ENCODE measurements around the gene KRTAP1-4. TPM values are rescaled to one million over a fixed set of nuclear protein-coding genes. Genes with fewer than 3 reads are reported as not detected.
"Not testable (repeated sequence)": the region's sequence is repeated elsewhere in the genome, so short reads cannot be mapped to it uniquely, and the experiment has no call there.

Gene KRTAP1-4
- total and polyA plus RNA-seq, 2 of the 8 experiments (the other 6 are each of a cell fraction or from before 2014, with no cell fraction given), result not detected

GRCh38 chr17:40999563-40999962 is 30.4 kb downstream of the KRTAP1-4 start, which contains the start of gene KRTAP3-2:
TSS of gene KRTAP3-2 (minus strand) at chr17:40999906. CDS start at chr17:40999853, 53 bp downstream.
- H3K27ac ChIP-seq (ENCODE audit: low read depth, low read length); H3K23ac ChIP-seq (ENCODE audit: insufficient read length); H3K9me3 ChIP-seq (ENCODE audit: insufficient read depth in 2 of 2, low read depth in 1 of 2, low read length in 1 of 2); POLR2A ChIA-PET (ENCODE audit: partially characterized antibody); H3K14ac ChIP-seq (ENCODE audit: insufficient read length); H2AK5ac ChIP-seq (ENCODE audit: low read depth, low read length); H3K4me1 ChIP-seq (replicated peaks in 1 of 4; ENCODE audit: control insufficient read depth in 3 of 4, insufficient read depth in 4 of 4, low read length in 3 of 4); H3K79me1 ChIP-seq (ENCODE audit: low read depth, low read length); H2BK20ac ChIP-seq (ENCODE audit: low read length); H4K20me1 ChIP-seq (replicated peaks in 1 of 2; ENCODE audit: control insufficient read depth in 1 of 2, insufficient read depth in 2 of 2, low read length in 2 of 2); H2BK15ac ChIP-seq (ENCODE audit: low read length); DNase-seq (ENCODE audit: low read depth in 1 of 2, low spot score in 2 of 2); CTCF ChIA-PET (ENCODE audit: partially characterized antibody); H2BK5ac ChIP-seq (ENCODE audit: low read depth, low read length); H3K56ac ChIP-seq (replicated peaks; ENCODE audit: insufficient read length, low read depth, low read length); FAIRE-seq; H3K36me3 ChIP-seq (ENCODE audit: control insufficient read depth in 2 of 4, insufficient read depth in 4 of 4, low read length in 3 of 4); H3K4me2 ChIP-seq (ENCODE audit: insufficient read depth in 1 of 2, low read depth in 2 of 2, low read length in 2 of 2); H3K4me3 ChIP-seq (ENCODE audit: extremely low read depth in 1 of 4, insufficient read depth in 2 of 4, low read depth in 3 of 4, low read length in 4 of 4); H3K79me2 ChIP-seq (ENCODE audit: control insufficient read depth in 1 of 2, insufficient read depth in 2 of 2, low read length in 2 of 2); H2BK120ac ChIP-seq (replicated peaks; ENCODE audit: low read depth, low read length); H4K8ac ChIP-seq (ENCODE audit: extremely low read depth, insufficient read depth, low read length); H2AFZ ChIP-seq (ENCODE audit: low read length); H3K27me3 ChIP-seq (replicated peaks in 1 of 4; ENCODE audit: control insufficient read depth in 3 of 4, extremely low read depth in 1 of 4, insufficient read depth in 3 of 4, low read length in 3 of 4); H4K5ac ChIP-seq (ENCODE audit: insufficient read length, low read depth, low read length); H3K18ac ChIP-seq (ENCODE audit: extremely low read depth, low read length); H3K23me2 ChIP-seq (ENCODE audit: low read depth, low read length); H2BK12ac ChIP-seq (ENCODE audit: low read depth, low read length); H4K91ac ChIP-seq (replicated peaks; ENCODE audit: insufficient read length, low read length); H3K4ac ChIP-seq (replicated peaks; ENCODE audit: insufficient read length, low read depth, low read length); H3K9ac ChIP-seq (replicated peaks in 1 of 4; ENCODE audit: extremely low read depth in 1 of 4, low read depth in 3 of 4, low read length in 3 of 4): not testable (repeated sequence)
- WGBS, 2 experiments (ENCODE audit: extremely low coverage in 1 of 2, insufficient coverage in 1 of 2, insufficient read length in 1 of 2, insufficient replicate concordance in 2 of 2, low coverage in 1 of 2, low lambda C conversion rate in 2 of 2, missing lambda C conversion rate in 1 of 2), result 78% methylated on average over 5 of the region's 6 CpGs; no CpG with 5 or more reads in 1 of the 2 experiments

Data from H1 (cell line).